ENCODE measurements around the gene OSBPL10.

Gene OSBPL10

DNA sequence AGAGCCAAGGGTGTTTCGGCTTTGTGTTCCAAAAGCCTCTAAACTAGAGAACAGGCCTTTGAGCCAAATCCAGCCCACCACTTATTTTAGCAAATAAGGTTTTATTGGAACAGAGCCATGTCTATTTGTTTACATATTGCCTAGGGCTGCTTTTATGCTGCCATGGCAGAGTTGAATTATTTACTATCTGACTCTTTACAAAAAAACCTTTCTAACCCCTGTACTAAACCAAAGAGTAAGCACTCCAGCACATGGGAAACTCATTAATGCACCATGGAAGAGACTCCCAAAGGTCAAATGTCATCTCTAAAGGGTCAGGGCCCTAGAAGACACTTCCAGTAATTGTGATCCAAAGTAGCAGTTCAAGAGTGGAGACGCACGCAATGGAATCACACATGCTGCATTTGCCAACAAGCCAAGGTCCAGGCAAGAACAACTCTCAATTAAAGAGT lies 22.3 kb downstream of the OSBPL10 start:
- no peak for DNase-seq

DNA sequence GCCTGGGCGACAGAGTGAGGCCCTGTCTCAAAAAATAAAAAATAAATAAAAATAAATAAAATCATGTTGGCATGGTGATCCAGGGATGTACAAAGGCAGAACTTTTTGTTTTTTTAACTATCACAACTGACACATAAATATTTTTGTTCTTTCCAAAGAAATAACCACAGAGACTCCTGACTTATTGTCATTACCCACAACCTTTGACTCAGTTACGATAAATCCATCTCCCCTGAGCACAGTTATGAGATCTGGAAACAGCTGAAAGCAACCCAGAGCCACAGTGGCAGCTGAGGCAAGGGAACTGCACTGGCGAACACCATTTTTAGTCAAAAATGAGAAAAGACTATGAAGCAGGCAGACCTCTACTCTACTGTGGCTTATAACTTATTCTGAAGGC lies 24.0 kb downstream of the OSBPL10 start:
- DNase-seq = no peak

DNA sequence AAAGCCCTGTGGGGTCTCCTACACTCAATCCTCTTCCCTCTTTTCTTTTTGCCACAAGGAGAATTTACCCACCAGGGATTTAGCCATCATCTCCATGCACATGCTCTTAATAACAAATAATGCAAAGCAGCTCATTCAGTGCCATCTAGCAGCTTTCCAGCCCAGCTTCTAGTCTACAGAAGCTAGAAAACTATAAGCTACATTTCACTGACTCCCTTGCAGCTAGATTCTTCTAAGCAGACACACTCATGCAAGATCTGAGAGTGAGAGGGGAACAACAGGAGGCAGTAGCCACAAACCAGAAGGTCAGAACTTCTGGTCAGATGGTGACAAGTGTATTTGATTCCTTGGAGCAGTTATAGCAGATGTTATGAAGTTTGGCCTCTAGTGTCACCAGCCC lies 25.5 kb downstream of the OSBPL10 start:
- no peak for DNase-seq

DNA sequence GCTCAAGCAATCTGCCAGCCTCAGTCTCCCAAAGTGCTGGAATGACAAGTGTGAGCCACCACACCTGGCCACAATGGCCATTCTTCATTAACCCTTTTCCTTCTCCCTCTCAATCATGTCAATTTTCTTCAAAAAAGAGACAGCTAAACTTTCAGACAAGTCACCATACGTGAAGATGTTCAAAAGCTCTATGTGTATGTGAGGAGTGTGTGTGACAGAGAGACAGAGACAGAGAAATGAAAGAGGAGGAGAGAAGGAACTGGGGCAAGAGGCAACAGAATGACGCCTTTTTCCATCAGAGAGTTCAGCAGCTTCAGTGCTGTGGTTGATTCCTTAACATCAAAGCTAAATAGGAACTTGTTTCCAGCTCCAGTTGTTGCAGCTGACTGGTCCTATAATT lies 27.4 kb downstream of the OSBPL10 start:
- no peak for DNase-seq

DNA sequence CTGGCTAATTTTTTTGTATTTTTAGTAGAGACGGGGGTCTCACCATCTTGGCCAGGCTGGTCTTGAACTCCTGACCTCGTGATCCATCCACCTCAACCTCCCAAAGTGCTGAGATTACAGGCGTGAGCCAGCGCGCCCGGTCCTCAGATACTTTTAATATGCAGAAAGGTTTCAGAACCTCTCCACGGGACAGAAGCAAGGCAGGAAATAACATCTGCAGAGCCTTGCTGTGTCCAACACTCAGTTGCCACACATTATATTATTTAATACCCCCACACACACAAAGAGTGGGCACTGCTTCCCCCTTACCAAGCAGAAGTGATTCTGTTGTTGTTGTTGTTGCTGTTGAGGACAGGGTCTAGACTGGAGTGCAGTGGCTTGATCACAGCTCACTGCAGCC lies 28.0 kb downstream of the OSBPL10 start:
- DNase-seq = no peak

DNA sequence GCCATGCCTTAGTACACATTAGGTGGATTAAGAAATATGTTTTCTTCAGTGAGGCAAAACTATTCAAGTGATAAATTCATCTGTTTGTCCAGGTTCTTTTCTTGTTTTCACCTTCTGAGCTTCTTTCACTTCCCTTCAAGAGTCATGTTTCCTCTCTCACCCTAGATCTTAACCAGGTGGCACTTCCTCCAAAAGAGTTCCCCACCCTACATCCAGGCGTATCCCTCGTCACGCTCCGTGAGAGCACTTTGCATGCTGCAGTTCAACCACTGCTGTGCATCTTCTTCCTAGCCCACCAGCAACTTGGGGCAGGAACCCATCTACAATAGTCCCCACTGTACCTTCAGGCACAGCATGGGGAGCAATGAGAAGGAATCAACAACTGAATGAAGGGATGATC lies 28.9 kb downstream of the OSBPL10 start:
- DNase-seq = no peak

- DNase-seq = no peak
Measured at GRCh38 chr3:31948280-31948679, 32.8 kb downstream of the OSBPL10 start.

GRCh38 chr3:31947671-31948091 lies 33.4 kb downstream of the OSBPL10 start:
- no peak for DNase-seq

- DNase-seq = no peak
Measured at GRCh38 chr3:31947162-31947561, 33.9 kb downstream of the OSBPL10 start.

DNA sequence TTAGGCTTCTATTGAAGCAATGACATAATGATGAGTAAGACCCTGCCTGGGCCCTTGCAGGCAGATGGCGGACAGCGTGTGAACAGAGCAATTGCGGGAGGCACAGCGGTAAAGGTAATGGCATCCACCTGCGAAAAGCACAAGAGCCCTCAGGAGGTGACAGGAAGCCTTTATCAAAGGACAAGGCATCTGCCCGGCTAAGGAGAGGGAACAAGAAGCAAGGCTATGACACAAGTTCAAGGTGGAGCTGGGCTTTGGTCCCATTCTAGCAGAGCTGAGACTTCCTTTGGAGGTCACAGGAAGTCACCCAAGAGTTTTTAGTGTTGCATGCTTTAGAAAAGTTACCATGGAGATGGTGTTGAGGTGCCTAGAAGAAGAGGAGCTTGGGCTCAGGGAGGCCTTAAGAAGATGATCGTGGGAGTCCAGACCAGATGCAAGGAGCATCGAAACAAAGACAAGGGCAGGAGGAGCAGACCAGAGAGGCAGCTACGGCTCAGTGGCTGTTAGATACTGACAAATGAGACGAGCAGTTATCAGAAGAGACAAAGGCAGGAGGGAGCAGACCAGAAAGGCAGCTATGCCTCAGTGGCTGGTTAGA lies 34.5 kb downstream of the OSBPL10 start:
- DNase-seq = no peak

GRCh38 chr3:31945738-31946052 lies 35.4 kb downstream of the OSBPL10 start:
- DNase-seq = no peak

DNA sequence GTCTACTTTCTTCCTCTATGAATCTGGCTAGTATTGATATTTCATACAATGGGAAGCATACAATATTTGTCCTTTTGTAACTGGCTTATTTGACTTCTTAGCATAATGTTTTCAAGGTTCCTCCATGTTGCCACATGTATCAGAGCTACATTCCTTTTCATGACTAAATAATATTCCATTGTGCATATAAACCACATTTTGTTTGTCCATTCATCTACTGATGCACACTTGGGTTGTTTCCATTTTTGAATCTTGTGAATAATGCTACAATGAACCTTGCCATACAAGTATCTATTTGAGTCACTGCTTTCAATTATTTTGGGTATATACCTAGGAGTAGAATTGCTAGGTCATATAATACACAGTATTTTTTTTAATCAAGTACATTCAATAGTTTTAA lies 38.0 kb downstream of the OSBPL10 start:
- no peak for DNase-seq

GRCh38 chr3:31942446-31942845 lies 38.6 kb downstream of the OSBPL10 start:
- DNase-seq = no peak

DNA sequence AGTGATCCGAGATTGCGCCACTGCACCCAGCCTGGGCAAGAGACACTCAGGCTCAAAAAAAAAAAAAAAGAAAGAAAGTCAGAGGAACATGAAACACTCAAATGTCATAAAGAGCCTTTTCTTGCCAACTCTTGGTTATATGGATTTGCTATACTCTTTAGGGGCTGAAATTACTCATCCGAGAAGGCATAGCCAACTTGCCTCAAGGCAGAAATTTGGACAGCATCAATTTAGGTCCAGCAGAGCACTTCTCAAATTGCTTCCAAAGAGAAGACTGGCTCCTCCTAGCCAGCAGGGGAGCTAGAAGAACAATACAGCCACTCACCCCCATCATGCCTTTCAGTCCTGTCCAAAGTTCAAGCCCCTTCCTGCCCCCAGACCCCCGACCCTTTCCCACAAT lies 43.8 kb downstream of the OSBPL10 start:
- no peak for DNase-seq

GRCh38 chr3:31936420-31937060 lies 44.5 kb downstream of the OSBPL10 start:
- no peak for DNase-seq

DNA sequence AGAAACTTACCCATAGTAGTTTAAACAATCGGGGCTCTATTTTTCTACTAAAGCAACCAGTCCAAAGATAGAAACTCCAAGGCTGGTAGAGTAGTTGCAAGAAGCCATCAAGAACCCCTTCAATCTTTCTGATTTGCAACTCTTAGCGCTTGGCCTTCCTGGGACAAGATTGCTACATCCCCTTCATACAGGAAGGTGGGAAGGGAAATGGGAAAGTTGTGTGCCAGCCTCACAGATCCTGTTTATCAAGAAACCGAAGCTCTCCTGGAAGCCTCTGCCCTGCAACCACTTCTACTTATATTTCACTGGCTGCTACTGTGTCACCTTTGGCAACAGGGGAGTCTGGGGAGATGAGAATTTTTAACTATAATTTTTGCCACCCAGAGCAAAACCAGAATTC lies 46.2 kb downstream of the OSBPL10 start:
- DNase-seq = no peak

GRCh38 chr3:31934018-31934417 lies 47.0 kb downstream of the OSBPL10 start:
- no peak for DNase-seq

DNA sequence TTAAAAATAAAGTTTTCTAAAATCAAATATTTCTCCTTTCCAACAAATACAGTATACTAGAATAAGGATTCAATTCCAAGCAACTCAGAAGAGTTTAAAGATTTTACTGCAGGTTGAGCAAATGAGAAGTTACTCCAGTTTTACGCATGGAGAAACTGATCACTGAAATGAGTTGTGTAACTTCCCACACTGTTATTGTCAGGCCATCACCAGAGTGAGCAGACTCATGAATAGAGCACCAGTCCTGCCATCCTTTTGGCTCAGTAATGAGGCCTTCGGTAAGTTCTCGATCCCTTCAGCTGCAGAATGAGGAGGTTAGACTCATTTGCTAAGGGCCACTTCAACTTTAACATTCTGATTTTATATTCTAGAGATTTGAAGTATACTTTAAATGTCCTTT lies 48.1 kb downstream of the OSBPL10 start:
- DNase-seq = no peak

- no peak for DNase-seq
Measured at GRCh38 chr3:31929826-31930502, 51.1 kb downstream of the OSBPL10 start.

DNA sequence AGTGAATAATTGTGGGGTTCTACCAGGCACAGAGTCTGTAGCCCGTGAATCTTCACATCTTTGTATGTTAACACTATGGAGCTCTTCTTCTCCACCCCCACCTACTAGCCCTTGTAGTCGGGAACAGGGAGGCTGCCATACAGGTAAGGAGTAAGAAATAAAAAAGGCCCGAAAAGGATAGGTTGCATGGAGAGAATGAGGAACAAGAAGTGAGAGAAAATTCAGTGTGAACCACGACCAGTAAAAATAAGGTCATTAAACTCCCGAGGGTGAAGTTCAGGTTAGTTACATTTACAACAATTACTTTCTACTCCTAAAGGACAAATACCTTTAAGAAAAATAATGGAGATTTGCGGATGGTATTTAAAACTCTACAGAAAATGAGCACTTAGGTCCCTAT lies 53.3 kb downstream of the OSBPL10 start:
- DNase-seq = no peak

- DNase-seq = no peak
Measured at GRCh38 chr3:31926543-31926942, 54.5 kb downstream of the OSBPL10 start.

DNA sequence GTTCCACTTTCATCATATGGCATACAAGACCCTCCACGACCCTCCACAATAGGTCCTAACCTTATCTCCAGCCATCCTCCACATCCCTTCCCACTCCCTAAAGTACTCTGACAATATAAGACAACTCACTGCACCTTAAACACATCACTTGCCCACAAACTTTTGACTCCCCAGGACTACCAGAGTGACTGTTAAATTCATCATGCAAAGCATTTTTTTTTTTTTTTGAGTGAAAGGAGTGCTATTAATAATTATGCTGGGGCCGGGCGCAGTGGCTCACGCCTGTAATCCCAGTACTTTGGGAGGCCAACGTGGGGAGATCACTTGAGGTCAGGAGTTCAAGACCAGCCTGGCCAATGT lies 55.8 kb downstream of the OSBPL10 start:
- no peak for DNase-seq

GRCh38 chr3:31924610-31925270 lies 56.3 kb downstream of the OSBPL10 start:
- DNase-seq = no peak

GRCh38 chr3:31922962-31923361 lies 58.1 kb downstream of the OSBPL10 start:
- DNase-seq = no peak

Data from activated effector memory CD4-positive, alpha-beta T cell treated with Interleukin-2 at 50 U/mL for 16 hours (primary cell).